COLO668 (cell line): Measurements from ENCODE around the gene SLC25A52.
A peak's percentile ranks its signal among the peaks of the same experiment; 100 is the strongest.
"Not testable (repeated sequence)": the region's sequence is repeated elsewhere in the genome, so short reads cannot be mapped to it uniquely, and the experiment has no call there.

ENCODE experiments used
- DNase-seq: peaks from one replicate; lab custom pipeline; 2025; ENCODE audit not compliant: unreplicated experiment; lab: John Stamatoyannopoulos, UW

SLC25A52 gene

DNA sequence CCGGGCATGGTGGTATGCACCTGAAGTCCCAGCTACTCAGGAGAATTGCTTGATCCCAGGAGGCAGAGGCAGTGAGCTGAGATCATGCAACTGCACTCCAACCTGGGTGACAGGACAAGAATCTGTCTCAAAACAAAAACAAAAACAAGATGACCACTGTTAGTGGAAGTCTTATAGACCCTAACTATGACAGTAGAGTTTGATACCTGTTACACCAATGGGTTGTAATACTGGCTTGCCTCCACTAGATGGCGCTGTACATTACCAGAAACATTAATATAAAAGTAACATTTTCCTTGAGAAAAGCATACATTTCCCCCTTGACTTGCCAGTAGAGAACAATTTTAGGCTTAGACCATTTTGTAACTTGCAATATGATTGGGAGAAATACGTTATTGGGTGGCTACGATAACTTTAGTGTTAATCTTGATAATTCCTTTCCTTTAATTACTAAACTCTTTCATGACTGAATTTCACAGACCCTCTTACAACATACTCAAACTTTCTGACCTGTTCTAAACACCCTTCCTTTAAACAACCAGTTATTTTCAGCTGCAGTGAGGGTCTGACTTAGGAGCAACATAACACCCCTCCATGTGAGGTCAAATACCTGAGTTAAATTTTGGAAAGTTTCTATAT, 19.5 kb downstream of the SLC25A52 start:
- peak; percentile 40 for DNase-seq

DNA sequence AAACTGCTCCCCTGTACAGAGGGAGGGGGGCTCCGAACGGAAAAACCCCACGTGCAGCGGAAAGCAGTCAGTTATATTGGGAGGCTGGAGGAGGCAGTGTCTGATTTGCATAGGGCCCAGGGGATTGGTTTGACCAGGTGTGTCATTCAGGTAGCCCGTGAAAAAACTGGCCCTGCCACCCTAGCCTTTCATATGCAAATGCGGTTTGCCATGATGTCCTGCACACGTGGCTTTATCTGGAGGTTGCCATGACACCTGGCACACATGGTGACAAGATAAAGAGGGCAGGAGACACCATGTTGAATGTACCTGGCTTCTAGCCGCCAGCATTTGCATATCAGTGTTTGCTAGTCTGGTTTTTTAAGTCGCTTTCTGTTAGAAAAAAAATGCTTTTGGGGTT, 20.5 kb downstream of the SLC25A52 start:
- no peak for DNase-seq

DNA sequence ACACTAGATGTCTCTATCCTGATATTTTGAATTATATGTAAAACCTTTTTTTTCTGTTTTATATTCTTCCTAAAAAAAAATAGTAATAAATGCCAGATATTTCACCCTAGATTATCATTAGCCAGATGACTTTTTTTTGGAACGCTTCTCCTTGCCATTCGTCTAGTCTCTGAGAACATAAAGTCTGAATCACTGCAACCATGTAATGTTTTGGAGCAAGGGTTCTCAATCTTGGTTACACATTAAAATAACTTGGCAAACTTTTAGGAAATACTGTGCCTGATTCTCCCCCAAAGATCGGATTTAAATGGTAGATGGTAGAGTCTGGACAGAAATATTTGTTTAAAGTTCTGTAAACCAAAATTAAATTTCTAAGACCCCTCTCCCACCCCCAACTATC, 21.0 kb downstream of the SLC25A52 start:
- no peak for DNase-seq

DNA sequence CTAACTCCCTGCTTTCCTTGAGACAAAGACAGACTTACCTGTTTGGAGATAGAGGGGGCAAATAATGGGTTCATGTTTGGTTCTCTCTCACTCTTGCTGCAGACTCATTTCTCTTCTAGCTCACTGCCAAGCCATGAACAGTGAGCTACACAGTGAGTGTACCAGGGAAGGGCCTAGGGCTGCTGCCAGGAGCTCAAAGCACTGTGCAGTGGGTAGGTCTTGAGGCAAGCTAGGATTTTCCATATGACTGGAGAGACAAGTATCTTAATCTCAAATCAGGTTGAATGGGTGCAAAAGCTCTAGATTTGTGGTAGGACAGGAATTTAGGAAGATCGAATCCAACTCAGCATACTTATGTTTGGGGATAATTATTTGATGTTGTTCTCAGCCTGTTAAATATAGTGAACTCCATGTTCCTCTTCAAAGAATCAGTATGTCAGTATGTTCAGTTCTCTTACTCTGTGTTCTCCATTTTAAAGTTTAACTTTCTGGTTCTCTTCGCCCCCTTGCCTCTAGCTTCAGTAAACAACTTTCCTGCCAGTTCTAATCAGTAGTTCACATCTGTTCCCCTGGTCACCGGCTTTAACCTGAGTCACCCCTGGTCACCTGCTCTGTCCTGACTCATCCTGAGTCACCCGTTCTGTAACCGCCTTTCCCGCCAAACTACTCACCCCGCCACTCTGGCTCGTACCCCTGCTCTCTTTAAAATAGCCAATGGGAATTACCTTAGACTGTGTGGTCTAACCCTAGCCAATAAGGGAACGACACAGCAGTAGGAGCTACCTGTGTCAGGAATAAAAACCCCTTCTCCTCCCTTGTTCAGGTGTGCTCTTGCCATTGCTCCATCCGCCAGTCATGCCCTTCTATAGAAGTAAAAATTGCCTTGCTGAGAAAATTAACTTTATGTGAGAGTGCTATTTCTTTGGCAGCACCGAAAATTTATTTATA, 21.9 kb downstream of the SLC25A52 start:
- no peak for DNase-seq

DNA sequence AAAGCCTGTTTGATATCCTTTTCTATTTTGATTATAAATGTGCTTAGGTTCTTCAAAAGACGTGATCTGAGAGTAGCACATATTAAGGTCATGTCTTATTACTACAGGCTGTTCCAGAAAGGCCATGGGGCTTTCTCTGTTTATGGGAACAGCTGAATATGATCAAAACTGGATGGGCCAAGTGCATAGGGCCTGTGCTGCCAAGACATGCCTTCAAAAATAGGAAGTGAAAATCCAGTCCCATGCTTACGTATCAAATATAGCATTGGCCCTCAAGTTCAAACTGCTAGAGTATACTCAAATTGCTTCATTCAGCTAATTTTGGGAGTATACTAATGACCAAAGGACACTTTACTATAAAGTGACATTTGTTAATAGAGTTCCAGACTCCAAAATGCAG, 24.1 kb downstream of the SLC25A52 start:
- DNase-seq = no peak

DNA sequence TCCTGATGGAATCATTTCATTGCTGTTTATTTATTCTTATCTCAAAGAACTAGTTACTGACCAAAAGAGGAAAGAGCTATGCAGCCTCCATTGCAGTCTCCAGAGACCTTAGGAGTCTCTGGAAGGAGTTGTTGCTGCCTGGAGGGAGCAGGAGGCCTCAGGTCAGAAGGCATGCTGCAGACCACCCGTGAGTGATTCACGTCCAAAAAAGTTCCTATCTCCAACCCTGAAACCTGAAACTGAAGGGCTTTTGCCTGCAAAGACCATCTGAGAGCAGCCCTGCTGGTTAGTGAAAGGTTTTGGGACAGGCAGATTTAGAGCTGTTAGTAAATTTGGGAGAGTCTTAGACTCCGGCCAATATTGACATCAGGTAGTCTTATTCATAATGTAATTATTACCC, 29.1 kb downstream of the SLC25A52 start:
- no peak for DNase-seq

DNA sequence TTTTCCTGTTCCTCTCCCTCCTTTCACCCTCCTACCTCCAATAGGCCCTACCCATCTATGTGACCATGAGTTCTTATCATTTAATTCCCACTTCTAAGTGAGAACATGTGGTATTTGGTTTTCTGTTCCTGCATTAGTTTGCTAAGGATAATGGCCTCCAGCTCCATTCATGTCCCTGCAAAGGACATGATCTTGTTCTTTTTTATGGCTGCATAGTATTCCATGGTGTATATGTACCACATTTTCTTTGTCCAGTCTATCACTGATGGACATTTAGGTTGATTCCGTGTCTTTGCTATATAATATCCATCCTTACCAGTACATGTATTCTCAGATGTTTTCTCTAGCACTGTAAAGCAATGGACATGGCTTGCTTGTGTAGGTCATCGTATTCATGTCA, 31.5 kb downstream of the SLC25A52 start:
- not testable (repeated sequence) for DNase-seq

DNA sequence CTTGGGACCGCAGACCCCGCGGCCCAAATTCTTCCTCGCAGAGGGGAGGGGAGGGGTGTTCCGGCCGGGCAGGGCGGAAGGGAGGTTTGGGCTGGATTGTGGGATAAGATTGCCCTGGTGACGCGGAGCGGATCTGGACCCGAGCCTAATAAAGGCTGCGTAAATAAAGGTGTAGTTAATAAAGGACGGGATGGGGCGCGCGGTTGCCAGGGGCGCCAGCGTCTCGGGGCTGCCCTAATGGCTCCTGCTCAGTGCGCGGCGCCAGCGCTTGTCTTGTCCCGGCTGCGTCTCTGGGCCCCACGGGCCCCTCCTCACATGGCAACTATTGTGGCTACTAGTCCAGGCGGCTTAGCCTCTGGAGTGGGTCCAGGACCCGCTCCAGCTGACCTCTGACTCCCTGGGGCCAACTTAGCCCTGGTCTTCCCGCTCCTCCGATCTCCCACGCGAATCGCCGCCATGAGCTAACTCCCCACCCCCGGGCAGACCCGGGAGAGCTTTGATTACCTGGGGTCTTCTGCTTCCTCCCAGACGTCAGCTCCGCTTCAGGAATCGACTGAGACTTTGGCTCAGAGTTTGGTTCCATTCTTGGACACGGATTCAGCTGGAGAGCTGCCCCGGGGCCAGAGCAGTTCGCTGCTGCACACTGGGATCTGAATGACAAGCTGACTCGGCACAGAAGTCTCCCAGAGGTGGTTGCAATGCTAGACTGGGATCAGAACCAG, 36.5 kb downstream of the SLC25A52 start:
- no peak for DNase-seq

DNA sequence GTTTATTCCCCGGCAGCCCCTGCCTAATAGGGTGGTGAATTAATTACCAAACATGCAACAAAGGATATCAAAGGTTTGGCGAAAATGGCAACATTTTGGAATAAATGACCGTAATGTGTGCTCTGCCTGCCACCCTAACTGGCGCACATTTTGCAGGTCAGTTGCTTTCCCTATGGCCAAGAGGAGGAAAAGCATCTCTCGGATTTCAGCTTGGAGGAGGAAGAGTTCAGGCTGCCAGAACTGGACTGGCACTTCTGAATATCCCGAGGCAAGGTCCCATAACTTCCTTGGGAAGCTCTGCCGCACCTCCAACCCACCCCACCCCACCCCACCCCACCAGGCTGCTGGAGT, 37.1 kb downstream of the SLC25A52 start:
- no peak for DNase-seq

DNA sequence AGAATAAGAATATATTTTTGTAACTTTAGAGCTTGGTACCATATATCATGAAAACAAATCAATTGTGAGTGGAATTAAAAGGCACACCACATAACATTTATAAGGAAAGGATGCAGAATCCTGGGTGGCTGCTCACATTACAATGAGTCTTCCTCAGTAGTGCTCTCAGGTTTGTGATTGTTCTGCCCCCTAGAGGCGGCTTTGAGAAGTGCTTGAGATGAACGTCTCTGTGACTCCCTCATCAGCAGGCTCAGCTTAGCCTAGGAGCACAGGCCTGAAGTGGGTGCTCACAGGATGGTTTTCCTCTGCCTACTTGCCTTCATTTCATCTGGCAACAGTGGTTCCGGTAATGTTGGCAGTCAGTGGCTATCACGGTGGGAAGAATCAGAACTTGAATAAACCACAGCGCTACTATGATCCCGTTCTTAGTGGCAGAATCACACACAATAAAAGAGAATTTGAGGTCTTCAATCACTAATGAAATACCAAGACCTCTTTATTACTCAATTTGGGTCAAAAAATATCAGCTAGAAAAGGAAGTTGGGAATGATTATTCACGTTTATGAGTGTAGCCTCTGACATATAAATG, 38.2 kb downstream of the SLC25A52 start:
- peak; percentile 82 for DNase-seq

DNA sequence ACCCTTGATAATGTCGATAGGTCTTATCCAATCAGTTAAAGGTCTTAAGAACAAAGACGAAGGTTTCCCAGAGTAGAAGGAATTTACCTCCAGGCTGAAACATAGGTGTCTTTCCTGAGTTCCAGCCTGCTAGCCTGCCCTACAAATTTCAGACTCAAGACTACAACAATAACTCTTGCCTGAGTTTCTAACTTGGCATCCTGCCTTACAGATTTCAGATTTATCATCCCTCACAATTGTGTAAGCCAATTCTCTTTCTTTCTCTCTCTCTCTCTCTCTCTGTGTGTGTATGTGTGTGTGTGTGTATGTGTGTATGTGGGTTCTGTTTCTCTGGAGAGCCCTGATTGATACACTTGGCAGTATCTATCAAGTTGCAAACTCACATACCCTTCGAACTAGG, 39.1 kb downstream of the SLC25A52 start:
- no peak for DNase-seq

DNA sequence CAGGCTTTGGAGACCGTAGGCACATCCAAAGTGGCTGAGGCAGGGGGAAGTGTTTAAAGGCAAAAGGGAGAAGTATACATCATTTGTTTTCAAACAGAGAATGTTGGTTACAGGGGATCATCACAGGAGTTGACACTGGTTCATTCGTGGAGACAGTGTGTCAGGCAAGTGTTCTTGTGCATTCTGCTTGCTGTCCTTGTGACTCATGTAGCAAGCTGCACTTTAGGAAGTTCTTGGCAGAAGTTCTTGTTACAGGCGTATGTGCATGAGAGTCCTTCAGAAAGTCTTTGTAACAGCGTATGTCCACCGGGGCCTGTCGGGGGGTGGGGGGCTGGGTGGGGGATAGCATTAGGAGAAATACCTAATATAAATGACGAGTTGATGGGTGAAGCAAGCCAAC, 39.8 kb downstream of the SLC25A52 start:
- no peak for DNase-seq

DNA sequence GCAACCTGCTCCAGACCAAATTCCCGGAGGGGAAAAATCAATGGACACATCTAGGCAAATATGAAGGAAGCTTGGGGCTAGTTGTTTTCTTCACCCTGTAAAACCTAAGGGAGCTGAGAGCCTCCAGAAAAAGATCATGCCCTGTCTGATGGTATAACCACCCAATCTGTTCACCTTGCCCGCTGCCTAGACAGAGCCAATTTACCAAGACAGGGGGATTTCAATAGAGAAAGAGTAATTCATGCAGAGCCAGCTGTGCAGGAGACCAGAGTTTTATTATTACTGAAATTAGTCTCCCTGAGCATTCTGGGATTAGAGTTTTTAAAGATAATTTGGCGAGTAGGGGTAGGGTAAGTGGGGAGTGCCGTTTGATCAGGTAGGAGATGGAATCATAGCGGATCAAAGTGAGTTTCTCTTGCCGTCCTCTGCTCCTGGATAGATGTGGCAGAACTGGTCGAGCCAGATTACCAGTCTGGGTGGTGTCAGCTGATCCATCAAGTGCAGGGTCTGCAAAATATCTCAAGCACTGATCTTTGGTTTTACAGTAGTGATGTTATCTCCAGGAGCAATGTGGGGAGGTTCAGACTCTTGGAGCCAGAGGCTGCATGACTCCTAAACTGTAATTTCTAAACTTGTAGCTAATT, 41.2 kb downstream of the SLC25A52 start:
- DNase-seq = no peak

DNA sequence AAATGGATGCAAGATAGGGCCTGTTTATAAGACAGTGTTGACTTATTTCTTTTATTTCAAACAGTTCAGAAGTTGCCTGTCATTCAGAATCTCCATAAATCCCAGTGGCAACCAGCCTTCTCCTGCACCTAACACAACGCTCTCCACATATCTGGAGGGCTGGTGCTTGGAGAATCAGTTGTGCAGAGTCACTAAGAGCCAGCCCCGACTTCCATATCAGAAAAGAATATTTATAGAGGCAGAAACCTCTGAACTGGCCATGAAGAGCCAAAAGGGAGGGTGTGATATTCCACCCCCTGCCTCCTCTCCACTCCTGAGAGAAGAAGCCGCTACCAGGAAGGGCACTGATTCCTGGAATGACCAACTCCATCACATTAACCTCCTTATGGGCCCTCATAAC, 42.3 kb downstream of the SLC25A52 start:
- no peak for DNase-seq

DNA sequence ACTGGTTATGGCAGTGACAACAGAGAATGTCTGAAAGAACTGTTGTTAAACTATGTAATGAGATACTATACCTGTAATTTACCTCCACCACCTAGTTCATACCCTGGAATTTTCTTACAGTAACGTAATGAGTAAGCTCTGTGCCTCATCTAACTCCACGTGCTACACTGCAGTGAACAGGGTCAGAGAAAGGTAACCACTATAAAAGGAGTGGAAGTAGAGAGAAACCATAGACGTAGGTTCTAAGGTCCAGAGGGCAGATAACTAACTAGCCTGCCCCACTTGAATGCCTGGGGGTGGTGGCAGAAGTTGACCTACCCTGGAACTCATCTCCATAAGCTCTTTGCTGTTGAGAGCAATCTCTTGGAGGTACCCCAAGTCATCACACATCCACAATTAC, 44.3 kb downstream of the SLC25A52 start:
- DNase-seq = no peak

DNA sequence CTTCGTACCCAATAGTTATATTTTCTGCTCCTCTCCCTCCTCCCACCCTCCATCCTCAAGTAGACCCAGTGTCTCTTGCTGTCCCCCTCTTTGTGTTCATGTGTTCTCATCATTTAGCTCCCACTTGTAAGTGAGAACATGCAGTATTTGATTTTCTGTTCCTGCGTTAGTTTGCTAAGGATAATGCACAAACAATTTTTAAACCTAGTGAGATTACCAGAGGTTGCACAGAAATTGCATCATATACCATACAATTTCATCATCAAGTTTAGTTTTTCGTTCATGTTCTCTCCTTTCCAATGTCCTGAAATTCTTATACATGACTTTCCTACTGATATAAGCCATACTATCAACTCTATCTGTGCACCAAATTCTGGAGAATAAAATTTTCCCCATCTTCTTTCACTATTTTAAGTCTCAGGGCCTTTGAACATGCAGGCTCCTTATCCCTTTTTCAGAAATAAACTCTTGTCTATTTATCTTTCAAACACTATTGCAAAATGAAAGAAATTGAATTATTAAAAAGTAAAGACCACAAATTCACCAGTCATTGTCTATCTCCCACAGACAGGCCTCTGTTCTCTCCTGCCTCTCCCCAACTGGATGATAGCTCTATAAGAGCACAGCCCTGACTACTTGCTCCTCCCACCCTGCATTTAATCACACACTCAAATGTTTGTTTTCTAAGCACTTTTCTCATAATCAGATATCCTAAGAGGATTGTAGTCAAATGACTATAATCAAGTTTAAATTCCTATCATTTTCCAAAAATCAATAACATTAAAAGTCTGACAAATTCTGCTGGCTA, 49.1 kb downstream of the SLC25A52 start:
- DNase-seq = no peak

DNA sequence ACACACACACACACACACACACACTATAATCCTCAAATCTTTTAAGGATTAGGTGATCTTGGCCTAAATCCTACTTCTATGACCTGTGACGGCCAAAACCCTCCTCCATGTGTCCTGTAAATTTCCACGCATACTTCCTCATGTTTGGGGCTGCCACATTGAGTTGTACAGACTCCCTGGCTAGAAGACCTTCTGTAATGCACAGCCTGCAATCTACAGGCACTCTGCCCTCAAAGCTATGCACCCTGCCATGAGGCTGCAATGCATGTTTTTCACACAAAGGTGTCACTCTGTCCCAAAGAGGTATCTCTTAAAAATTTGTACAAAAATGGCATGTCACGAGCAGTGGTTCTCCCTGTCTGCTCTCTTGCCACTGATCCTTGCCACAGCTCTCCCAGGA, 49.9 kb downstream of the SLC25A52 start:
- DNase-seq = no peak
